ENCODE measurements around the gene EIF4G1. TPM values are rescaled to one million over a fixed set of nuclear protein-coding genes. Genes with fewer than 3 reads are reported as not detected.
A peak's percentile ranks its signal among the peaks of the same experiment; 100 is the strongest.

The EIF4G1 gene
- total RNA-seq, 4 donors from 2014 or later: 474 to 863 (median 735) TPM

- H3K36me3 ChIP-seq: no peaks in the 10 kb centered on the region
- ATAC-seq (no peak), DNase-seq (no peak)
- H3K9me3 ChIP-seq: no peaks in the 10 kb centered on the region
- in situ Hi-C loops (cut with MboI; ENCODE audit: low sequenced_read_pairs in 4 of 4): loop anchor here in 3 of 4 donors (25.0 kb wide), 3 partner anchors 410 to 460 kb away; partner anchors contain the start of gene VPS8 (in 1 of the 3)
- TF ChIP-seq POLR2A (IDR thresholded peaks at IDR 0.05): no peak
- H3K4me3 ChIP-seq: no peak overlapping the region
- no peaks in the 10 kb centered on the region for H3K4me1 ChIP-seq
- no peaks in the 10 kb centered on the region for H3K27me3 ChIP-seq
- no peak overlapping the region for H3K27ac ChIP-seq
- intact Hi-C loops (cut with DNase I; ENCODE audit: low total_unique reads): no loop called here
Measured at GRCh38 chr3:184352149-184352785, 37.9 kb downstream of the EIF4G1 start.

- no peak overlapping the region for H3K27ac ChIP-seq
- no peaks in the 10 kb centered on the region for H3K4me1 ChIP-seq
- H3K4me3 ChIP-seq: no peak overlapping the region
- TF ChIP-seq CTCF (IDR thresholded peaks at IDR 0.05 in 4 of 5, conservative IDR thresholded peaks at IDR 0.05 in 1 of 5) (no peak), POLR2A (IDR thresholded peaks at IDR 0.05) (no peak)
- no peaks in the 10 kb centered on the region for H3K27me3 ChIP-seq
- DNase-seq: no peak
- intact Hi-C loops (cut with DNase I; ENCODE audit: low total_unique reads) (no loop called here), in situ Hi-C loops (cut with MboI; ENCODE audit: low sequenced_read_pairs in 4 of 4) (loop anchor here in 3 of 4 donors (25.0 kb wide), 3 partner anchors 409 to 459 kb away; partner anchors contain the start of gene VPS8 (in 1 of the 3))
- no peaks in the 10 kb centered on the region for H3K9me3 ChIP-seq
- no peak for ATAC-seq
- no peaks in the 10 kb centered on the region for H3K36me3 ChIP-seq
Measured at GRCh38 chr3:184352897-184353545, 38.6 kb downstream of the EIF4G1 start.

GRCh38 chr3:184353546-184353941 is 39.1 kb downstream of the EIF4G1 start:
- no peak for DNase-seq
- no peaks in the 10 kb centered on the region for H3K27me3 ChIP-seq
- ATAC-seq: no peak
- no peak overlapping the region for H3K27ac ChIP-seq
- TF ChIP-seq CTCF (IDR thresholded peaks at IDR 0.05 in 4 of 5, conservative IDR thresholded peaks at IDR 0.05 in 1 of 5) (no peak), POLR2A (IDR thresholded peaks at IDR 0.05) (no peak)
- no peaks in the 10 kb centered on the region for H3K4me1 ChIP-seq
- intact Hi-C loops (cut with DNase I; ENCODE audit: low total_unique reads) (no loop called here), in situ Hi-C loops (cut with MboI; ENCODE audit: low sequenced_read_pairs in 4 of 4) (loop anchor here in 3 of 4 donors (25.0 kb wide), 3 partner anchors 409 to 459 kb away; partner anchors contain the start of gene VPS8 (in 1 of the 3))
- no peak overlapping the region for H3K4me3 ChIP-seq
- H3K9me3 ChIP-seq: no peaks in the 10 kb centered on the region
- no peaks in the 10 kb centered on the region for H3K36me3 ChIP-seq

GRCh38 chr3:184354121-184354728 is 39.8 kb downstream of the EIF4G1 start:
- in situ Hi-C loops (cut with MboI; ENCODE audit: low sequenced_read_pairs in 4 of 4): loop anchor here in 3 of 4 donors (25.0 kb wide), 3 partner anchors 408 to 458 kb away; partner anchors contain the start of gene VPS8 (in 1 of the 3)
- intact Hi-C loops (cut with DNase I; ENCODE audit: low total_unique reads): no loop called here
- H3K36me3 ChIP-seq: no peaks in the 10 kb centered on the region
- H3K9me3 ChIP-seq: no peaks in the 10 kb centered on the region
- no peak overlapping the region for H3K27ac ChIP-seq
- H3K4me1 ChIP-seq: no peaks in the 10 kb centered on the region
- TF ChIP-seq POLR2A (IDR thresholded peaks at IDR 0.05) (no peak), CTCF (IDR thresholded peaks at IDR 0.05 in 4 of 5, conservative IDR thresholded peaks at IDR 0.05 in 1 of 5) (peak; percentile 49 to 81 (median 61))
- DNase-seq (no peak), ATAC-seq (peak in 1 of 2 donors; percentile 27)
- H3K27me3 ChIP-seq: no peaks in the 10 kb centered on the region
- H3K4me3 ChIP-seq: no peak overlapping the region

- DNase-seq (no peak), ATAC-seq (no peak)
- intact Hi-C loops (cut with DNase I; ENCODE audit: low total_unique reads): no loop called here
- no peak overlapping the region for H3K27ac ChIP-seq
- no peaks in the 10 kb centered on the region for H3K27me3 ChIP-seq
- H3K9me3 ChIP-seq: no peaks in the 10 kb centered on the region
- no peaks in the 10 kb centered on the region for H3K4me1 ChIP-seq
- TF ChIP-seq CTCF (IDR thresholded peaks at IDR 0.05 in 4 of 5, conservative IDR thresholded peaks at IDR 0.05 in 1 of 5) (no peak), POLR2A (IDR thresholded peaks at IDR 0.05) (no peak)
- H3K36me3 ChIP-seq: no peaks in the 10 kb centered on the region
- in situ Hi-C loops (cut with MboI; ENCODE audit: low sequenced_read_pairs in 4 of 4): loop anchor here in 3 of 4 donors (25.0 kb wide), 3 partner anchors 408 to 458 kb away; partner anchors contain the start of gene VPS8 (in 1 of the 3)
- no peak overlapping the region for H3K4me3 ChIP-seq
Measured at GRCh38 chr3:184354754-184355153, 40.3 kb downstream of the EIF4G1 start.

Measured in gastrocnemius medialis (tissue), 4 donors.